Measurements from ENCODE around the gene ALDH2. TPM values are rescaled to one million over a fixed set of nuclear protein-coding genes. Genes with fewer than 3 reads are reported as not detected.

Gene ALDH2
- total and polyA plus RNA-seq, 2 donors (not counting 1 experiment from before 2014, with no cell fraction given), result 27.7 to 53.7 TPM

DNA sequence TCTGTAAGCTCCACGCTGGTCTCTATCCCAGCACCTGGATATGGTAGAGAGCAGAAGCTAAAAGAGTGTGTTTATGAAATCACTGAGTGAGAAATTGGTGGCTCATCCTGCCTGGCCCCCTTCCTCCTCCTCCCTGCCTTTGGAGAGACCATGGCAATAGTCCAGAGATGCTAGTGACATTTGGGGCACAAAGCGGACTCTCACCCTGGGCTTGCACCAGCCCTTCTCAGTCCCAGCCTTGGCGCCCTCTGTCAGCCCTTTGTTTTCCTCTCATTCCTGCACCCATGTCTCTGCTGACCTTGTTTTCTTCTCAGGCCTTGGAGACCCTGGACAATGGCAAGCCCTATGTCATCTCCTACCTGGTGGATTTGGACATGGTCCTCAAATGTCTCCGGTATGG lies 18.2 kb downstream of the ALDH2 start:
- Histone ChIP-seq H2AFZ (ENCODE audit: low read length) (no peak overlapping the region), H3K9ac (ENCODE audit: insufficient read depth, low read length) (no peak overlapping the region), H3K36me3 (ENCODE audit: control insufficient read depth, insufficient read depth, low read length) (peaks cover 4% of the 10 kb centered on the region), H3K79me2 (ENCODE audit: control insufficient read depth, insufficient read depth, low read length) (no peaks in the 10 kb centered on the region), H3K27ac (ENCODE audit: insufficient read depth, low read length) (no peak overlapping the region), H3K9me3 (ENCODE audit: control insufficient read depth, insufficient read depth, low read depth, low read length) (no peaks in the 10 kb centered on the region), H3K4me2 (ENCODE audit: extremely low read depth, insufficient read depth, low read length) (no peak overlapping the region), H3K27me3 (ENCODE audit: control insufficient read depth, insufficient read depth, low read length) (no peaks in the 10 kb centered on the region), H3K4me1 (ENCODE audit: control insufficient read depth, extremely low read depth, insufficient read depth, low read length) (peaks cover 6% of the 10 kb centered on the region), H3K4me3 (replicated peaks in 1 of 4; ENCODE audit: control extremely low read depth in 1 of 4, insufficient read depth in 1 of 4, low read depth in 3 of 4, low read length in 4 of 4) (no peak overlapping the region), H4K20me1 (ENCODE audit: control insufficient read depth, extremely low read depth, insufficient read depth, low read length) (no peaks in the 10 kb centered on the region)
- no peak for TF ChIP-seq EZH2 (IDR thresholded peaks at IDR 0.05; ENCODE audit: low read length, missing control alignments)
- TF ChIP-seq, protein P1, sequence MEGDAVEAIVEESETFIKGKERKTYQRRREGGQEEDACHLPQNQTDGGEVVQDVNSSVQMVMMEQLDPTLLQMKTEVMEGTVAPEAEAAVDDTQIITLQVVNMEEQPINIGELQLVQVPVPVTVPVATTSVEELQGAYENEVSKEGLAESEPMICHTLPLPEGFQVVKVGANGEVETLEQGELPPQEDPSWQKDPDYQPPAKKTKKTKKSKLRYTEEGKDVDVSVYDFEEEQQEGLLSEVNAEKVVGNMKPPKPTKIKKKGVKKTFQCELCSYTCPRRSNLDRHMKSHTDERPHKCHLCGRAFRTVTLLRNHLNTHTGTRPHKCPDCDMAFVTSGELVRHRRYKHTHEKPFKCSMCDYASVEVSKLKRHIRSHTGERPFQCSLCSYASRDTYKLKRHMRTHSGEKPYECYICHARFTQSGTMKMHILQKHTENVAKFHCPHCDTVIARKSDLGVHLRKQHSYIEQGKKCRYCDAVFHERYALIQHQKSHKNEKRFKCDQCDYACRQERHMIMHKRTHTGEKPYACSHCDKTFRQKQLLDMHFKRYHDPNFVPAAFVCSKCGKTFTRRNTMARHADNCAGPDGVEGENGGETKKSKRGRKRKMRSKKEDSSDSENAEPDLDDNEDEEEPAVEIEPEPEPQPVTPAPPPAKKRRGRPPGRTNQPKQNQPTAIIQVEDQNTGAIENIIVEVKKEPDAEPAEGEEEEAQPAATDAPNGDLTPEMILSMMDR (conservative IDR thresholded peaks at IDR 0.05 in 1 of 2, IDR thresholded peaks at IDR 0.05 in 1 of 2; ENCODE audit: low read depth in 1 of 2, low read length in 2 of 2), result no peak
- no peak for DNase-seq (ENCODE audit: low read depth in 2 of 2)

GRCh38 chr12:111785651-111786050 lies 18.9 kb downstream of the ALDH2 start:
- TF ChIP-seq, protein P1 (conservative IDR thresholded peaks at IDR 0.05 in 1 of 2, IDR thresholded peaks at IDR 0.05 in 1 of 2; ENCODE audit: low read depth in 1 of 2, low read length in 2 of 2), result no peak
- no peak for TF ChIP-seq EZH2 (IDR thresholded peaks at IDR 0.05; ENCODE audit: low read length, missing control alignments)
- Histone ChIP-seq H3K27ac (ENCODE audit: insufficient read depth, low read length) (no peak overlapping the region), H3K4me1 (ENCODE audit: control insufficient read depth, extremely low read depth, insufficient read depth, low read length) (peaks cover 6% of the 10 kb centered on the region), H2AFZ (ENCODE audit: low read length) (no peak overlapping the region), H3K9ac (ENCODE audit: insufficient read depth, low read length) (no peak overlapping the region), H3K9me3 (ENCODE audit: control insufficient read depth, insufficient read depth, low read depth, low read length) (no peaks in the 10 kb centered on the region), H3K79me2 (ENCODE audit: control insufficient read depth, insufficient read depth, low read length) (no peaks in the 10 kb centered on the region), H3K36me3 (ENCODE audit: control insufficient read depth, insufficient read depth, low read length) (peaks cover 4% of the 10 kb centered on the region), H3K27me3 (ENCODE audit: control insufficient read depth, insufficient read depth, low read length) (no peaks in the 10 kb centered on the region), H4K20me1 (ENCODE audit: control insufficient read depth, extremely low read depth, insufficient read depth, low read length) (no peaks in the 10 kb centered on the region), H3K4me3 (replicated peaks in 1 of 4; ENCODE audit: control extremely low read depth in 1 of 4, insufficient read depth in 1 of 4, low read depth in 3 of 4, low read length in 4 of 4) (no peak overlapping the region), H3K4me2 (ENCODE audit: extremely low read depth, insufficient read depth, low read length) (no peak overlapping the region)
- DNase-seq (ENCODE audit: low read depth in 2 of 2), result peak in 1 of 2 donors; percentile 52

DNA sequence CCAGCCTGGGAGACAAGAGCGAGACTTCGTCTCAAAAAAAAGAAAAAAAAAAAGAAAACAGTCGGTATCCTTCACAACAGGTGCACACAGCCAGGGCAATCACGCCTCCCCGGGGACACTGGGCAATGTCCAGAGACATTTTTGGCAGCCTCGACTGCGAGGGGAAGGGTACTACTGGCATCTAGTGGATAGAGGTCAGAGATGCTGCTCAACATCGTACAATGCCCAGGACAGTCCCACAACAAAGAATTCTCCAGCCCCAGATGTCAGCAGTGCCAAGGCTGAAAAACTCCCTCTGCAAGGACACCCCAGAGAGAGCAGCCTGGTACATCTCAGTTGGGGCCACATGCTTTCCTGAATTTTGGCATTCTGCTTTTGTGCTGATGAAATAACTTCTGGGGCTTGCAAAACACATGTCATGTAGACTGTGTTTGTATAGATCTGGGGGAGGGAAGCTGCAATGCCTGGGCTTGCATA lies 21.5 kb downstream of the ALDH2 start:
- Histone ChIP-seq H3K27me3 (ENCODE audit: control insufficient read depth, insufficient read depth, low read length) (no peaks in the 10 kb centered on the region), H3K79me2 (ENCODE audit: control insufficient read depth, insufficient read depth, low read length) (no peaks in the 10 kb centered on the region), H2AFZ (ENCODE audit: low read length) (no peak overlapping the region), H3K27ac (ENCODE audit: insufficient read depth, low read length) (no peak overlapping the region), H4K20me1 (ENCODE audit: control insufficient read depth, extremely low read depth, insufficient read depth, low read length) (no peaks in the 10 kb centered on the region), H3K4me1 (ENCODE audit: control insufficient read depth, extremely low read depth, insufficient read depth, low read length) (peaks cover 6% of the 10 kb centered on the region), H3K4me3 (replicated peaks in 1 of 4; ENCODE audit: control extremely low read depth in 1 of 4, insufficient read depth in 1 of 4, low read depth in 3 of 4, low read length in 4 of 4) (no peak overlapping the region), H3K9ac (ENCODE audit: insufficient read depth, low read length) (no peak overlapping the region), H3K4me2 (ENCODE audit: extremely low read depth, insufficient read depth, low read length) (no peak overlapping the region), H3K36me3 (ENCODE audit: control insufficient read depth, insufficient read depth, low read length) (peaks cover 6% of the 10 kb centered on the region), H3K9me3 (ENCODE audit: control insufficient read depth, insufficient read depth, low read depth, low read length) (no peaks in the 10 kb centered on the region)
- peak in 1 of 2 donors; percentile 83 for DNase-seq (ENCODE audit: low read depth in 2 of 2)
- TF ChIP-seq, protein P1 (conservative IDR thresholded peaks at IDR 0.05 in 1 of 2, IDR thresholded peaks at IDR 0.05 in 1 of 2; ENCODE audit: low read depth in 1 of 2, low read length in 2 of 2), result peak; percentile 36 to 56
- no peak for TF ChIP-seq EZH2 (IDR thresholded peaks at IDR 0.05; ENCODE audit: low read length, missing control alignments)
